ENCODE data around the gene IQSEC3. TPM values are rescaled to one million over a fixed set of nuclear protein-coding genes. Genes with fewer than 3 reads are reported as not detected.

IQSEC3 gene
- total RNA-seq, 2 experiments from 2014 or later: 3.2 to 3.6 TPM

DNA sequence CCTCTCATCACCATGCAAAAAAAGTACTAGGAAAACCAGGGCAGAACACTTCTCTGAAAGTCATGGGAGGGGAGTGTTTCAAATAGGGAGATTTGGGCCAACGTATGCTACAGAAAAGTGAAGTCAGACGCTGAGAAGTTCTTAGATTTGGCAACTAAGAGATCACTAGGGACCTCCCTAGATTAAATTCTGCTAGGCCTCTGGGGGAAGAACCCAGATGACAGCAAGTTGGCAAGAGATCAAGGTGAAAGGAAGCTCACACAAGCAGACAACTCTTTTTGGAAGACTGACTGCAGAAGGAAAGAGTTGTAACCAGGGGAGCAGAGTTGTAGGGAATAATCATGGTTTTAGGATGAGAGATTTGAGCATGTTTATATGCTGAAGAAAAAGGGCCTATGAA is 20.7 kb downstream of the IQSEC3 start:
- Mint-ChIP-seq H3K4me1 (no peaks in the 10 kb centered on the region), H3K36me3 (no peaks in the 10 kb centered on the region), H3K27ac (no peak overlapping the region), H3K27me3 (peaks cover 8% of the 10 kb centered on the region), H3K4me3 (no peak overlapping the region), H3K9me3 (peaks cover 12% of the 10 kb centered on the region)
- no peak for DNase-seq

DNA sequence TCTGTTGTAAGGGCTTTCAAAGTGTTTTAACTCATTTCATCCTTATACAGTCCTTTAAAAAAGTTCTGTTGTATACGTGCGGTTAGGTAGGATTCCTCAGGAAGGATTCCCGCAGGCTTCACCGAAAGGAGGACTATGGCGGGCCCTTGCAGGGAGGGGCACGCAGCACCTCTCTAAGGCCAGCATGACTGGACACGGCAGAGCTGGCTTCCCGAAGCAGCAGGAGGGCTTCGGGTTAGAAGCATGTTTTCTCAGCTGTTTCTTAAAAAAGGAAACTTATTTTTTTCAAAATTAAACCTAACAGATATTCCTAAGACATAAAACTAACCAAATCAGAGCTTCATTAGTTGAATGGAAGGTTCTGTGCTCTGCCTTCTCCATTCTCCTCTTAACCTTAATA is 21.3 kb downstream of the IQSEC3 start:
- H3K36me3 Mint-ChIP-seq: no peaks in the 10 kb centered on the region
- no peaks in the 10 kb centered on the region for H3K4me1 Mint-ChIP-seq
- H3K9me3 Mint-ChIP-seq: peaks cover 12% of the 10 kb centered on the region
- DNase-seq: no peak
- no peak overlapping the region for H3K27ac Mint-ChIP-seq
- peaks cover 7% of the 10 kb centered on the region for H3K27me3 Mint-ChIP-seq
- no peak overlapping the region for H3K4me3 Mint-ChIP-seq

DNA sequence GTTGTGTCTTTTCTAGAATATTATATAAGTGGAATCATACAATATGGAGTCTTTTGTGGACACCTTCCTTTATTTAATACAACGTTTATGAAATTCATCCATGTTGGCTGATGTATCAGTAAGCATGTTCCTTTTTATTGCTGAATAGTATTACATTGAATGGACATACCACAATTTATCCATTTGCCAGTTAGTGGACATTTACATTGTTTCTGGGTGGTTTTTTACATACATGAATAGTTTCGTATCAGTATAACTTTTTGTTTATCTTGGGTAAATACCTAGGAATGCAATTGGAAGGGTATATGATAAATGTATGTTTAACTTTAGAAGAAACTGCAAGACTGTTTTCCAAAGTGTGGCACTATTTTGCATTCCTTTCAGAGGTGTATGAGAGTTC is 23.1 kb downstream of the IQSEC3 start:
- no peak overlapping the region for H3K4me3 Mint-ChIP-seq
- no peaks in the 10 kb centered on the region for H3K4me1 Mint-ChIP-seq
- peaks cover 12% of the 10 kb centered on the region for H3K9me3 Mint-ChIP-seq
- no peak for DNase-seq
- H3K36me3 Mint-ChIP-seq: no peaks in the 10 kb centered on the region
- no peak overlapping the region for H3K27ac Mint-ChIP-seq
- H3K27me3 Mint-ChIP-seq: no peaks in the 10 kb centered on the region

DNA sequence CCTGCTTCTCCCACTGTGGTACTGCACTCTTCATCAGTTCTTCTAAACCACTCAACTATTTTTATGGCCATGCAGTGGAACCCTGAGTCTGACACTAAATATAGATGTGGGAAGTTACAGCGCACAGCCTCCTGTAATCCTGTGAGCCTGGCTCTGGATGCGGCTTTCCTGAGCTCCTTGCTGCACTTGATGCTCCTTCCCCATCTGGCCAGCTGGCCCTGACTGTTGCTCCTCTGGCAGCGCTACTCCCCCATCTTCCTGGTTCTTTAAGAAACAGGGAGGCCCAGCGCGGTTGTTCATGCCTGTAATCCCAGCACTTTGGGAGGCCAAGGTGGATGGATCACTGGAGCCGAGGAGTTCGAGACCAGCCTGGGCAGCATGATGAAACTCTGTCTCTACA is 24.6 kb downstream of the IQSEC3 start:
- H3K36me3 Mint-ChIP-seq: no peaks in the 10 kb centered on the region
- H3K27ac Mint-ChIP-seq: no peak overlapping the region
- DNase-seq: no peak
- H3K4me3 Mint-ChIP-seq: no peak overlapping the region
- no peaks in the 10 kb centered on the region for H3K27me3 Mint-ChIP-seq
- no peaks in the 10 kb centered on the region for H3K4me1 Mint-ChIP-seq
- peaks cover 12% of the 10 kb centered on the region for H3K9me3 Mint-ChIP-seq

DNA sequence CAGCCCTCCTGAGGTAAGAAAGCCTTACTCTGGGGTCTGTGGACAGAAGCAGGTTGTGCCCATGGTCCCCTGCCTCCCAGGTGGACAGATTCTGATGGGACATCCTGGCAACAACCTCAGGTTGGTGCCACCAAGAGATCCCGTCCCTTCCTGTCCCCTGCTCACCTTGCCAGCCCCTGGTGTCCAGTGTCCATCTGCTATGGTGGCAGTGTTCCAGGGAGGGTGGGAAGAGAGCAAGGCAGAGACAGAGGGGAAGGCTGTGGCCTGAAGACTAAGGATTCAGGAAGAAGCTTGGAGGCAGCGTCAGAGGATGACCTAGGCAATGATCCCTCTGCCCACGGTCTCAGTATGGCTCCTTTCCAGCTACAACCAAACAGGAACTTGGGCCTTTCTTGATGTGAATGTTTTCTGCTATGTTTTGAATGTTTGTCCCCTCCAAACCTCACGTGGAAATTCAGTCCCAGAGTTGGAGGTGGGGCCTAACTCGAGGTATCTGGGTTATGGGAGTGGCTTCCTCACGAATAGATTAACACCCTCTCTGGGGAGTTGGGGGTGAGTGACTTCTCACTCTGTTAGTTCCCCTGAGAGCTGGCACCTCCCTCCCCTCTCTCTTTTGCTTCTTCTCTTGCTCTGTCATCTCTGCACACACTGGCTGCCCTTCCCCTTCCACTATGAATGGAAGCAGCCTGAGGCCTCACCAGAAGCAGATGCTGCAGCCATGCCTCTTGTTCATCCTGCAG is 26.9 kb downstream of the IQSEC3 start:
- H3K27me3 Mint-ChIP-seq: peaks cover 3% of the 10 kb centered on the region
- no peaks in the 10 kb centered on the region for H3K36me3 Mint-ChIP-seq
- no peak overlapping the region for H3K27ac Mint-ChIP-seq
- peaks cover 12% of the 10 kb centered on the region for H3K9me3 Mint-ChIP-seq
- no peak overlapping the region for H3K4me3 Mint-ChIP-seq
- DNase-seq: no peak
- H3K4me1 Mint-ChIP-seq: no peaks in the 10 kb centered on the region

DNA sequence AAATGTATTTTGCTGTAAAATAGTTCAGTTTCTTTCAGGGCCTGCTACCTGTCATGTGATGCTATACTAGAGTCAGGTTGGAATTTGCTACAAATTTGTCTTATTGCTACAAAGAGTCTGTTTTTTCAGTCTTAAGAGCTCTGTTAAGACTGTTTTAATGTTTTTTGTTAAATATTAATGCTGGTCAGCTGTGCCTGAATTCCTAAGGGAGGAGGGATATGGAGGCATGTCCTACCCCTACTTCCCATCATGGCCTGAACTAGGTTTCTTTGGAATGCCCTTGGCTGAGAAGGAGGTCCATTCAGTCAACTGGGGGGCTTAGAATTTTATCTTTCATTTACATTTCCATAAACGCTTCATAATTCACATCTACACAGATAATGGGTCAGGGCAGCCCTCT is 30.0 kb downstream of the IQSEC3 start:
- no peak overlapping the region for H3K27ac Mint-ChIP-seq
- no peak overlapping the region for H3K4me3 Mint-ChIP-seq
- H3K9me3 Mint-ChIP-seq: no peaks in the 10 kb centered on the region
- H3K4me1 Mint-ChIP-seq: no peaks in the 10 kb centered on the region
- no peak for DNase-seq
- peaks cover 13% of the 10 kb centered on the region for H3K27me3 Mint-ChIP-seq
- H3K36me3 Mint-ChIP-seq: no peaks in the 10 kb centered on the region

DNA sequence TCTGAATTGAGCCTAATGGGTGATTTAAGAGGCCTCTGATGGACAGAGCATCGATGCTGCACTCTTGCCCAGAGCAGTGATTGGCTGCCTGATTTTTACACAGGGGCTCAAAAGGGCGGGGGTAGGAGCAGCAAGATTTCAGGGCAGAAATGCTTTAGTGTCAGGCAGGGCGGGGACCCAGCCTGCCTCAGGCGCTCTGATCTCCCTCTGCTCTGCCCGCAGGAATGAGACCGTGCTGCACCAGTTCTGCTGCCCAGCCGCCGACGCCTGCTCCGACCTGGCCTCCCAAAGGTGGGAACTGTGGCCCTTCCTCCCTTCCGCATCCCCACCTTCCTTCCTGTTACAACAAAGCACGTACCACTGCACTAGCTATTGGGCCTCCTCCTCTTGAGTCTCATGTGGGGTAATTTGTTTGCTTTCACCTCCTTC is 32.4 kb downstream of the IQSEC3 start:
- Mint-ChIP-seq H3K4me3 (no peak overlapping the region), H3K9me3 (no peaks in the 10 kb centered on the region), H3K27ac (no peak overlapping the region), H3K36me3 (no peaks in the 10 kb centered on the region), H3K27me3 (peaks cover 13% of the 10 kb centered on the region), H3K4me1 (peaks cover 5% of the 10 kb centered on the region)
- DNase-seq: no peak

DNA sequence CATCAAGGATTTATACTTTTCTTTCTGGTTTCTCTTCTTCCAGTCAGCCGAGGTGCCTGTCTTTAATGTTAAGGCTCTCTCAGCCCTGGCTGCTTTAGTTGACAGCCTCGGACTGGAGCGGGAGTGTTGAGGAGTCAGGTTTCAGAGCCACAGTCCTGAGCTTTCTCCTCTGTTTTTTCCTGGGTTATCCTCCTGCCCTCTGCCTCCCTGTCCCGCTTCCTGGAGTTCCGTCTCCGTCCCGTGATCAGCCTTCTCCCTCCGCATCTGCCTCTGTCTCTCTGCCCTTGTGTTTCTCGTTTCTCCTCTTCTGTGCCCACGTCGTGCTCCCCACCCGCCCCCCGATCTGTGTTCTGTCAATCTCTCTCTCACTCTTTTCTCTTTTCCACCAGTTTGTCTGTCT is 33.0 kb downstream of the IQSEC3 start:
- Mint-ChIP-seq H3K9me3 (no peaks in the 10 kb centered on the region), H3K27me3 (peaks cover 13% of the 10 kb centered on the region), H3K36me3 (no peaks in the 10 kb centered on the region), H3K4me3 (no peak overlapping the region), H3K4me1 (peaks cover 8% of the 10 kb centered on the region), H3K27ac (no peak overlapping the region)
- no peak for DNase-seq

DNA sequence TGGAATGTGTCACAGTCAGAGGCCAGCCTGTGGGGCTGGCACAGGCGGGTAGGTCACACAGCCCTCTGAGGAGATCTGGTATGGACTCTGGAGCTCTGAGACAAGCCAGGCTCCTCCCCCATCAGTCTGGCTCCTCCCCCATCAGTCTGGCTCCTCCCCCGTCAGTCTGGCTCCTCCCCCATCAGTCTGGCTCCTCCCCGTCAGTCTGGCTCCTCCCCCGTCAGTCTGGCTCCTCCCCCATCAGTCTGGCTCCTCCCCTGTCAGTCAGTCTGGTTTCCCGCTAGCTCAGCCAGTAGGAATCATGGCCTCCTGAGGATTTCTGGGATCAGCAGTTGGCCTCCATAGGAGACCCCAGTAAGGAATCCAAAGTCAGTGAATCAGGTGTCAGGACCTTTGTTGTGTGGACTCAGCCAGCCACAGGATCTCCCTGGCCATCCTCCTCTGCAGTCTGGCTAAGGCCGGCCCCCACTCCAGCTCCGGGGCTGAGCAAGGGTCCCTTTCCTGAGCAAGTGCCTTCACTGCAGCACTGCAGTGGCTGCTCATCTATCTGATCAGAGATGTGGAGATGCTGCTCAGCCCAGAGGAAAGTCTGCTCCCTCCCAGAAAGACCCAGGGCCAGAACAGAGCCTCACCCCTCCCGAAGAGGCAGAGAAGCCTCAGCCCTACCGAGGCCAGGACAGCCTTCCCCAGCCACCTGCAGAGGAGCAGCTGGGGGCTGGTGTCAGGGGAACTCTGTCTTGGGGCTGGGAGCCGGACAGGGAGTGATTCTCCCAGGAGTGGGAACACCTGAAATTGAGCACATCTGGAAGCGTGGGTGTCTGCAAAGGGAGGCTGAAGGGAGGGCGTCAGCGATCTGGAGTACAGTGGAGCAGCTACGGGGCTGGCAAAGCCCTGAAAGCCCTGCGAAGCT is 35.7 kb downstream of the IQSEC3 start:
- H3K4me1 Mint-ChIP-seq: peaks cover 8% of the 10 kb centered on the region
- DNase-seq: no peak
- H3K4me3 Mint-ChIP-seq: no peak overlapping the region
- no peaks in the 10 kb centered on the region for H3K9me3 Mint-ChIP-seq
- no peaks in the 10 kb centered on the region for H3K36me3 Mint-ChIP-seq
- H3K27ac Mint-ChIP-seq: no peak overlapping the region
- peaks cover 13% of the 10 kb centered on the region for H3K27me3 Mint-ChIP-seq

DNA sequence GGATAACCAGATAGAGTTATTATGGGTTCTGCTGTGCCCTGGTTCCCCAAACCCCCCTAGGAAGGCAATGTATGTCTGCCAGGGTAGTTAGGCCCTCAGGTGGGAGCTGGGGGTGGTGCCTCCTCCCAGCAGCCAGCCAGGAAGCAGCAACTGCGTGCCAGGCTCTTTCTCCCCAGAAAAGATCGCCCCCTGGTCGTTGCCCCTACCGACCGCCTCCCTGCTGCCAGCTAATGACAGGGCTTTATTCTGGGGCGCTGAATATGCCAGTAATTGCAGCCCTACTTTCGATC is 36.3 kb downstream of the IQSEC3 start:
- DNase-seq: no peak
- peaks cover 8% of the 10 kb centered on the region for H3K4me1 Mint-ChIP-seq
- H3K9me3 Mint-ChIP-seq: no peaks in the 10 kb centered on the region
- H3K36me3 Mint-ChIP-seq: no peaks in the 10 kb centered on the region
- H3K27me3 Mint-ChIP-seq: peaks cover 13% of the 10 kb centered on the region
- H3K4me3 Mint-ChIP-seq: no peak overlapping the region
- H3K27ac Mint-ChIP-seq: no peak overlapping the region

DNA sequence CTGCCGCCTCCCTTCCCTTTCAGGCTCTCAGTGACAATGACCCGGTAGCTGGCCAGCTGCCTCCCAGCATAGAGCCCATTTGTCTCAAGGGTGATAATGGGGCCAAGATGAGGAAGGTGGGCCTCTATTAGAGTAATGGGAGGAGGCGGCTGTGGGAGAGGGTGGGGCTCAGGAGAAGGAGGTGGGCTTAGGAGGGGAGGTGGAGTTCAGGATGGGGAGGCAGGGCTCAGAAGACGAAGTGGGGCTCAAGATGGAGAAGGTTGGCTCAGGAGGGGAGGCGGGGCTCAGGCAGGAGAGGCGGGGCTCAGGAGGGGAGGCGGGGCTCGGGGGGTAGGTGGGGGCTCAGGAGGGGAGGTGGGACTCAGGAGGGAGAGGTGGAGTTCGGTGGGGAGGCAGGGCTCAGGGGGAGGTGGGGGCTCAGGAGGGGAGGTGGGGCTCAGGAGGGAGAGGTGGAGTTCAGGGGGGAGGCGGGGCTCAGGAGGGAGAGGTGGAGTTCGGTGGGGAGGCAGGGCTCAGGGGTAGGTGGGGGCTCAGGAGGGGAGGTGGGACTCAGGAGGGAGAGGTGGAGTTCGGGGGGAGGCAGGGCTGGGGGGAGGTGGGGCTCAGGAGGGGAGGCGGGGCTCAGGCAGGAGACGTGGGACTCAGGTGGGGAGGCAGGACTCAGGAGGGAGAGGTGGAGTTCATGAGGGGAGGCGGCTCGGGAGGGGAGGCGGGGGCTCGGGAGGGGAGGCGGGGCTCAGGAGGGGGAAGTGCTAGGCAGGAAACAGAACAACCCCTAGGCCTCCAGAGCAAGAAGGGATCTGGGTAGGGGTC is 36.8 kb downstream of the IQSEC3 start:
- Mint-ChIP-seq H3K27me3 (peaks cover 10% of the 10 kb centered on the region), H3K4me3 (no peak overlapping the region), H3K4me1 (peaks cover 8% of the 10 kb centered on the region), H3K27ac (no peak overlapping the region), H3K36me3 (no peaks in the 10 kb centered on the region), H3K9me3 (no peaks in the 10 kb centered on the region)
- DNase-seq: no peak

DNA sequence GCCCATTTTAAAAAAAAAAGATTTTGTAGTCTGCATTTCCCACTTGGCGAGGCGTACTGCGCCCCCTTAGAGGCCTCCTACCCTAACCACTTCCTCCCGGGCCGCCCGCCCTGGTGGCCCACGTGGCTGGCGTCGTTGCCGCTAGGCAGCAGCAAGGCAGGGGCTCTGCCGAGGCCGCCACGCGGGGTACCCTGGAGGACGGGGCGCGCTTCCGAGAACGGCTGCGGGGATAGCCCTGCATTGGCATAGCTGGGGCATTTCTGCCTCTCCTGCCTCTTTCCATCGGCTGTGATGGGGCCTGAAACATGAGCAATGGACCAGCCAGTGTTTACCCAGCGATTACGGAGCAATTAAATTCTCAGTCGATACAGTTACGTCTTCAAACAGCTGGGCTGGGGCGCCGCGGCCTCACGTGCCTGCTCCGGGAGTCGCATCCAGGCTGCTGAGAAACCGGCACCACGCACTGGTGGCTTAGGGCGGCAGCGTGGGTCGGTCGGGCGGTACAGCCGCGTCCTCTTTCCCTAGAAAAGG is 38.0 kb downstream of the IQSEC3 start:
- DNase-seq: peak; percentile 50
- no peak overlapping the region for H3K27ac Mint-ChIP-seq
- H3K4me1 Mint-ChIP-seq: peaks cover 12% of the 10 kb centered on the region
- no peaks in the 10 kb centered on the region for H3K9me3 Mint-ChIP-seq
- no peak overlapping the region for H3K4me3 Mint-ChIP-seq
- H3K27me3 Mint-ChIP-seq: peaks cover 4% of the 10 kb centered on the region
- no peaks in the 10 kb centered on the region for H3K36me3 Mint-ChIP-seq

DNA sequence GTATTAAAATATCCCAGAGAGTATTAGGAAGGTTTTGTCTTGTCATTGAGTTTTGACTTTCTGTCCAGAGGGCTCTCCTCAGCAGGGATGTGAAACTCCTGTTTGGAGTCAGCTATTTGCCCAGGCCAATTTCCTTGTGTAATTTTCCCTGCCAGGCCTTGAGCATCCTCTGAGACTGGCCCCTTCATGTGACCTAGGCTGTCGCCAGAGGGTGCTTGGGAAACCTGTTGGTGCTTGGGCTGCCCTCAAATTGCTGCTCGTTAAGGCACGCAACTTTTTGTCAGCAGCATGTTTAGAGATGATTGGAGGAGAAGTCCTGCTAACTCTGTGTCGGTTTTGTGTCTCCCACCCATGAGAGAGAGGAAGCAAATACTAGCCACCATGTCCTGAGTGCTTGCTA is 39.1 kb downstream of the IQSEC3 start:
- peaks cover 18% of the 10 kb centered on the region for H3K4me1 Mint-ChIP-seq
- no peaks in the 10 kb centered on the region for H3K27me3 Mint-ChIP-seq
- H3K27ac Mint-ChIP-seq: no peak overlapping the region

DNA sequence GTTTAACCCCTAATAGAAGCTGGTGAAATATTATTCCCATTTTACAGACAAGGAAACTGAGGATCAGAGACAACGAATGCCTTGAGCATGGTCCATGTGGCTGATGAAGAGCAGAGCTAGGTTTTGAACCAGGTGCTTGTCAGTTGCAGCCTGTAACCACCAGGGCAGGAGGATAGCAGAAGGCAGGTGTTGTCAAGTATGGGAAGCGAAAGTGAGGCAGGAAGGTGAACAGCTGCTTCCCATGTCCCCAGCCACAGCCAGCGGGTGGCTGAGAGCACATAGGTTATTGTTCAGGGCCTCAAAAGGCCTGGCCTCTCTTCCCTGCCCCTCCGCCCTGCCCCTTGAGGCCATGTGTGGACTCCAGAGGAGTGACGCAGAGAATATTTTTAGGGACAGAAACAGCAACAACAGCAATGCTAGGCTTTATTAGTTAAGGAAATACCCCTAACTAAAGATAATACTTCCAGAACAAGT is 39.6 kb downstream of the IQSEC3 start:
- no peak overlapping the region for H3K27ac Mint-ChIP-seq
- no peak overlapping the region for H3K4me3 Mint-ChIP-seq
- H3K4me1 Mint-ChIP-seq: peaks cover 18% of the 10 kb centered on the region
- no peaks in the 10 kb centered on the region for H3K9me3 Mint-ChIP-seq
- no peaks in the 10 kb centered on the region for H3K36me3 Mint-ChIP-seq
- no peak for DNase-seq
- H3K27me3 Mint-ChIP-seq: no peaks in the 10 kb centered on the region

More for the DNA sequence above, 39.1 kb downstream of the IQSEC3 start:
- no peak for DNase-seq
- no peaks in the 10 kb centered on the region for H3K9me3 Mint-ChIP-seq
- H3K4me3 Mint-ChIP-seq: no peak overlapping the region
- no peaks in the 10 kb centered on the region for H3K36me3 Mint-ChIP-seq

DNA sequence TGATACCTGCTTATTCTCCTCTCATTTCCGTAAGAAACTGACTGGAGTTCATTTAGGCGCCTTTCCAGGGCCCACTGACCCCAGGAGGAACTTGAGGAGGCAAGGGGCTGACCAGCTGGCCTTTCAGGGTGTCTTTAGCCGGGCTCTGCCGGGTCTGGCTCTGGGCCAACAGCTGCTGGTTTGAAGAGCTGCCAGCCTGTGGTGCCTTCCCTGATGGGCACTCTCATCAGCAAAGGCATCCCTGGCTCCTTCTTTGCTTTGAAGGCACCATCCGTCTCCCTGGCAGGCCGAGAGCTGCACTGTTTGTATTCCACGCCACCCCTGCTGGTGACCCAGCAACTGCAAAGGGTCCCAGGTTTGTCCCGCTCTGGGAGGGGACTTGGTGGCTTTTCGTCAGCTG is 42.0 kb downstream of the IQSEC3 start:
- H3K9me3 Mint-ChIP-seq: no peaks in the 10 kb centered on the region
- H3K27me3 Mint-ChIP-seq: no peaks in the 10 kb centered on the region
- DNase-seq: no peak
- no peak overlapping the region for H3K4me3 Mint-ChIP-seq
- peaks cover 15% of the 10 kb centered on the region for H3K4me1 Mint-ChIP-seq
- H3K27ac Mint-ChIP-seq: no peak overlapping the region
- no peaks in the 10 kb centered on the region for H3K36me3 Mint-ChIP-seq
